Hepatocyte (in vitro differentiated cells): ENCODE measurements around the gene MED13L. TPM values are rescaled to one million over a fixed set of nuclear protein-coding genes. Genes with fewer than 3 reads are reported as not detected.

Experiments
- DNase-seq: peaks from one replicate; pipeline ENCODE4 v3.0.0-alpha.2; 2016; ENCODE audit warnings: low spot score
- H2AFZ ChIP-seq: fragments of 200-600 bp; sonication (generic); 2 replicates; pipeline ENCODE4 v1.6.0; 2016; ENCODE audit warnings: antibody characterized with exemption, mild to moderate bottlenecking
- H3K27ac ChIP-seq: fragments of 200-600 bp; sonication (generic); 2 replicates; pipeline ENCODE4 v1.5.1; 2016; ENCODE audit warnings: mild to moderate bottlenecking
- H3K27me3 ChIP-seq: fragments of 200-600 bp; sonication (generic); 2 replicates; pipeline ENCODE4 v1.6.1; 2016
- H3K36me3 ChIP-seq: fragments of 200-600 bp; sonication (generic); replicated peaks from 2 replicates; pipeline ENCODE4 v1.5.1; 2016; ENCODE audit warnings: low read depth; ENCODE audit not compliant: insufficient read depth
- H3K4me1 ChIP-seq: fragments of 200-600 bp; sonication (generic); 2 replicates; pipeline ENCODE4 v1.5.1; 2016; ENCODE audit warnings: mild to moderate bottlenecking, moderate library complexity; ENCODE audit not compliant: insufficient read depth
- H3K4me2 ChIP-seq: fragments of 200-600 bp; sonication (generic); 2 replicates; pipeline ENCODE4 v1.6.0; 2016
- H3K4me3 ChIP-seq: fragments of 200-600 bp; sonication (generic); 2 replicates; pipeline ENCODE4 v1.5.1; 2016; ENCODE audit warnings: mild to moderate bottlenecking
- H3K79me2 ChIP-seq: fragments of 200-600 bp; sonication (generic); 2 replicates; pipeline ENCODE4 v1.6.0; 2017; ENCODE audit warnings: mild to moderate bottlenecking
- H3K9me2 ChIP-seq: fragments of 200-600 bp; sonication (generic); replicated peaks from 2 replicates; pipeline ENCODE4 v1.6.0; 2017; ENCODE audit warnings: mild to moderate bottlenecking; ENCODE audit not compliant: insufficient read depth
- H3K9me3 ChIP-seq: fragments of 200-600 bp; sonication (generic); 2 replicates; pipeline ENCODE4 v1.5.1; 2016; ENCODE audit warnings: low read depth, mild to moderate bottlenecking
- H4K20me1 ChIP-seq: fragments of 200-600 bp; sonication (generic); 2 replicates; pipeline ENCODE4 v1.6.0; 2016; ENCODE audit warnings: mild to moderate bottlenecking; ENCODE audit not compliant: insufficient read depth, poor library complexity, severe bottlenecking
- CTCF ChIP-seq: fragments of 200-600 bp; sonication (generic); IDR thresholded peaks from 2 replicates; pipeline ENCODE4 v1.5.1; 2016; ENCODE audit warnings: antibody characterized with exemption, mild to moderate bottlenecking; ENCODE audit not compliant: poor library complexity
- EZH2 ChIP-seq: fragments of 200-600 bp; sonication (generic); IDR thresholded peaks from 2 replicates; pipeline ENCODE4 v1.6.1; 2016; ENCODE audit warnings: antibody characterized with exemption, mild to moderate bottlenecking, borderline replicate concordance
- EZH2phosphoT487 ChIP-seq: fragments of 200-600 bp; sonication (generic); IDR thresholded peaks from one replicate; pipeline ENCODE4 v1.6.1; 2018; ENCODE audit warnings: antibody characterized with exemption, mild to moderate bottlenecking, low read depth, moderate library complexity; ENCODE audit not compliant: unreplicated experiment, severe bottlenecking
- WGBS: methylation state at CpG from one replicate; pipeline ENCODE4 v1.1.6; 2016; ENCODE audit warnings: low lambda C conversion rate; ENCODE audit errors: missing lambda C conversion rate; 5-methylcytosine and 5-hydroxymethylcytosine counted together
- polyA plus RNA-seq: library from polyadenylated mRNA; unstranded; fragments of >200 nt; fragmentation: Nextera tagmentation; extraction: Ambion mirVana; gene quantifications from 2 replicates; pipeline ENCODE4 v1.2.1, GENCODE V29; 2016
- total RNA-seq: library from RNA; depleted of rRNA; stranded (reverse); fragments of >200 nt; gene quantifications from 2 replicates; pipeline ENCODE4 v1.2.3, GENCODE V29; 2014

Gene MED13L
- total and polyA plus RNA-seq, 2 experiments from 2014 or later, result 23.7 to 135 TPM

- TF ChIP-seq EZH2, result no peak
- no peak for TF ChIP-seq EZH2phosphoT487
- no peak for TF ChIP-seq CTCF
- no peak overlapping the region for H3K4me3 ChIP-seq
- peaks cover 33% of the 10 kb centered on the region for H4K20me1 ChIP-seq
- no peaks in the 10 kb centered on the region for H3K9me2 ChIP-seq
- H2AFZ ChIP-seq, result no peak overlapping the region
- DNase-seq, result no peak
- 99% methylated on average over 2 of the region's 2 CpGs for WGBS
- H3K4me2 ChIP-seq, result no peak overlapping the region
- H3K27ac ChIP-seq, result no peak overlapping the region
- peaks cover 9% of the 10 kb centered on the region for H3K4me1 ChIP-seq
- no peaks in the 10 kb centered on the region for H3K9me3 ChIP-seq
- H3K27me3 ChIP-seq, result no peaks in the 10 kb centered on the region
- no peaks in the 10 kb centered on the region for H3K36me3 ChIP-seq
- H3K79me2 ChIP-seq, result peaks cover 81% of the 10 kb centered on the region
Observed at GRCh38 chr12:116040402-116040801, 237.1 kb downstream of the MED13L start.

- H3K4me3 ChIP-seq, result no peak overlapping the region
- no peaks in the 10 kb centered on the region for H3K9me2 ChIP-seq
- no peak overlapping the region for H2AFZ ChIP-seq
- no peak for DNase-seq
- H4K20me1 ChIP-seq, result peaks cover 33% of the 10 kb centered on the region
- TF ChIP-seq CTCF (no peak), EZH2 (no peak)
- WGBS, result 95% methylated on average over 2 of the region's 2 CpGs
- H3K27ac ChIP-seq, result no peak overlapping the region
- H3K27me3 ChIP-seq, result no peaks in the 10 kb centered on the region
- no peak overlapping the region for H3K4me2 ChIP-seq
- no peaks in the 10 kb centered on the region for H3K9me3 ChIP-seq
- H3K79me2 ChIP-seq, result peaks cover 85% of the 10 kb centered on the region
- no peaks in the 10 kb centered on the region for H3K36me3 ChIP-seq
- peaks cover 4% of the 10 kb centered on the region for H3K4me1 ChIP-seq
Observed at GRCh38 chr12:116039081-116039480, 238.4 kb downstream of the MED13L start.

- Histone ChIP-seq H3K9me3 (no peaks in the 10 kb centered on the region), H4K20me1 (peaks cover 25% of the 10 kb centered on the region), H3K36me3 (no peaks in the 10 kb centered on the region), H2AFZ (no peak overlapping the region), H3K79me2 (peaks cover 85% of the 10 kb centered on the region), H3K4me2 (peak overlapping the region; percentile 14), H3K27me3 (no peaks in the 10 kb centered on the region), H3K4me1 (no peaks in the 10 kb centered on the region), H3K27ac (peak overlapping the region; percentile 5), H3K9me2 (no peaks in the 10 kb centered on the region), H3K4me3 (no peak overlapping the region)
- TF ChIP-seq CTCF (no peak), EZH2 (no peak)
- peak; percentile 4 for DNase-seq
- 67% methylated on average over 6 of the region's 6 CpGs for WGBS
Observed at GRCh38 chr12:116037941-116038837, 239.3 kb downstream of the MED13L start.
